HepG2 (cell line): ENCODE results near the gene PSMB1. TPM values are rescaled to one million over a fixed set of nuclear protein-coding genes. Genes with fewer than 3 reads are reported as not detected.

Experiments used
- ATAC-seq: fragments of 200-7000 bp; cut with Tn5 transposase; 3 replicates; pipeline ENCODE4 v1.9.1; 2020; ENCODE audit warnings: mild to moderate bottlenecking, moderate library complexity
- BruUV-seq: library from RNA; stranded (reverse); fragments of 400-500 nt; replicated peaks from 2 replicates; lab custom pipeline; 2021; lab: Mats Ljungman, UMichigan
- CTCF ChIA-PET: fragments of 300-600 bp; formaldehyde crosslinking; extraction: SDS; loops from one replicate; lab custom pipeline; 2021; ENCODE audit warnings: low total read pairs, inconsistent platforms, low intra/inter-chr PET ratio; lab: Yijun Ruan, JAX
- POLR2A ChIA-PET: fragments of 350-600 bp; sonication (Branson Sonifier 250); formaldehyde crosslinking; loops from one replicate; lab custom pipeline; 2020; ENCODE audit warnings: antibody characterized with exemption, inconsistent platforms; lab: Yijun Ruan, JAX
- DNase-seq: peaks from one replicate; pipeline ENCODE4 v3.0.0-alpha.2; 2015; ENCODE audit warnings: low spot score
- FAIRE-seq: peaks from 3 replicates; lab custom pipeline; 2011; peaks lifted over from hg19 to GRCh38; lab: Jason Lieb, UNC
- H2AFZ ChIP-seq: one replicate; pipeline ENCODE4 v1.6.1; 2011; ENCODE audit warnings: low read length, inconsistent platforms
- H3K27ac ChIP-seq: fragments of 300-600 bp; 3 replicates; pipeline ENCODE4 v1.8.0; 2011; ENCODE audit warnings: mixed run types, mild to moderate bottlenecking, mixed read lengths, low read length, inconsistent platforms; ENCODE audit not compliant: insufficient read depth; ENCODE audit errors: extremely low read length
- H3K27me3 ChIP-seq, 2 experiments: fragments of 200-600 bp in 1 of 2; 2 replicates in 1 of 2; 3 replicates in 1 of 2; pipeline versions ENCODE4 v1.6.0 to v1.8.0; 2011; ENCODE audit warnings: low read length in 2 of 2, mild to moderate bottlenecking in 2 of 2, moderate library complexity in 2 of 2, inconsistent platforms in 1 of 2; ENCODE audit not compliant: insufficient read depth in 2 of 2, control insufficient read depth in 1 of 2
- H3K36me3 ChIP-seq, 2 experiments: fragments of 200-600 bp in 1 of 2; replicated peaks in 1 of 2; 2 replicates in 1 of 2; 3 replicates in 1 of 2; pipeline versions ENCODE4 v1.5.1 to v1.8.0; 2011; ENCODE audit warnings: low read length in 2 of 2, inconsistent platforms in 1 of 2; ENCODE audit not compliant: insufficient read depth in 2 of 2, control insufficient read depth in 1 of 2
- H3K4me1 ChIP-seq: 2 replicates; pipeline ENCODE4 v1.5.1; 2012; ENCODE audit warnings: low read length, inconsistent platforms; ENCODE audit not compliant: insufficient read depth
- H3K4me2 ChIP-seq: 2 replicates; pipeline ENCODE4 v1.6.0; 2011; ENCODE audit warnings: low read depth, low read length, inconsistent platforms
- H3K4me3 ChIP-seq, 3 experiments: fragments of 200-600 bp in 1 of 3; sonication (generic), shearing (Covaris generic) in 1 of 3; replicated peaks in 1 of 3; 2 replicates each; pipeline ENCODE4 v1.5.1; 2011 to 2016; ENCODE audit warnings: low read length in 3 of 3, inconsistent platforms in 2 of 3, low read depth in 2 of 3, mild to moderate bottlenecking in 2 of 3, control low read depth in 1 of 3, mixed read lengths in 1 of 3; ENCODE audit not compliant: insufficient read depth in 1 of 3
- H3K79me2 ChIP-seq: one replicate; pipeline ENCODE4 v1.6.1; 2011; ENCODE audit warnings: low read length, inconsistent platforms; ENCODE audit not compliant: insufficient read depth
- H3K9ac ChIP-seq: 2 replicates; pipeline ENCODE4 v1.6.0; 2011; ENCODE audit warnings: mild to moderate bottlenecking, low read depth, low read length, inconsistent platforms; ENCODE audit not compliant: insufficient read depth
- H3K9me3 ChIP-seq: 2 replicates; pipeline ENCODE4 v1.5.1; 2012; ENCODE audit warnings: mild to moderate bottlenecking, low read length
- H4K20me1 ChIP-seq: 2 replicates; pipeline ENCODE4 v1.6.0; 2011; ENCODE audit warnings: inconsistent platforms, mild to moderate bottlenecking, low read length, moderate library complexity; ENCODE audit not compliant: insufficient read depth
- ARNT ChIP-seq: fragments of 450-650 bp; IDR thresholded peaks from 2 replicates; pipeline ENCODE4 v1.6.1; 2017
- DR1 ChIP-seq: sonication (generic); formaldehyde crosslinking; IDR thresholded peaks from 2 replicates; pipeline ENCODE4 v1.8.0; 2021; ENCODE audit warnings: mild to moderate bottlenecking, missing genetic modification reagents, inconsistent platforms
- FOXO1 ChIP-seq: sonication (generic); formaldehyde crosslinking; IDR thresholded peaks from 2 replicates; pipeline ENCODE4 v1.4.0; 2020; ENCODE audit warnings: missing genetic modification reagents
- GRHL1 ChIP-seq: sonication (generic); formaldehyde crosslinking; conservative IDR thresholded peaks from 2 replicates; pipeline ENCODE4 v1.8.0; 2022; ENCODE audit warnings: missing genetic modification reagents
- KLF9 ChIP-seq: IDR thresholded peaks from 2 replicates; pipeline ENCODE4 v1.6.1; 2016; ENCODE audit warnings: low read depth
- MZF1 ChIP-seq: sonication (generic); formaldehyde crosslinking; IDR thresholded peaks from 2 replicates; pipeline ENCODE4 v1.8.1; 2023; ENCODE audit warnings: mild to moderate bottlenecking, missing genetic modification reagents, borderline replicate concordance
- TFDP2 ChIP-seq: sonication (generic); formaldehyde crosslinking; IDR thresholded peaks from 2 replicates; pipeline ENCODE4 v1.4.0; 2020; ENCODE audit warnings: missing genetic modification reagents
- ZNF280B ChIP-seq: sonication (generic); formaldehyde crosslinking; IDR thresholded peaks from 2 replicates; pipeline ENCODE4 v1.5.0; 2020; ENCODE audit warnings: missing genetic modification reagents, mild to moderate bottlenecking, borderline replicate concordance
- ZNF558 ChIP-seq: sonication (generic); formaldehyde crosslinking; IDR thresholded peaks from 2 replicates; pipeline ENCODE4 v1.9.0; 2022; ENCODE audit warnings: mild to moderate bottlenecking, missing genetic modification reagents, borderline replicate concordance
- ZNF788 ChIP-seq: sonication (generic); formaldehyde crosslinking; IDR thresholded peaks from 2 replicates; pipeline ENCODE4 v1.5.0; 2020; ENCODE audit warnings: mild to moderate bottlenecking, missing genetic modification reagents, borderline replicate concordance
- WGBS: methylation state at CpG from one replicate; pipeline ENCODE4 v1.1.6; 2017; ENCODE audit warnings: low lambda C conversion rate; 5-methylcytosine and 5-hydroxymethylcytosine counted together
- in situ Hi-C: cut with HindIII; loops from 2 replicates; pipeline ENCODE4 v1.10.0; 2017; ENCODE audit warnings: low pct_unique_long_range_greater_than_20kb; ENCODE audit not compliant: extremely low pct_ligation_motif_present
- intact Hi-C: fragments of 100-400 bp; cut with micrococcal nuclease; formaldehyde crosslinking; loops from one replicate; pipeline ENCODE4 v1.10.0; 2022; ENCODE audit not compliant: unreplicated experiment
- polyA plus RNA-seq, 8 experiments: library from polyadenylated mRNA; depleted of rRNA in 3 of 8; stranded (reverse) in 7 of 8; unstranded in 1 of 8; fragments of >200 nt; fragmentation: Illumina TruSeq in 4 of 8; extraction: Trizol in 4 of 8; gene quantifications; 2 replicates each; pipeline versions ENCODE4 v1.2.1 to v1.2.3, GENCODE V29; 2011 to 2016; ENCODE audit warnings: low read depth in 4 of 8, missing spikeins in 1 of 8, mixed read lengths in 1 of 8; ENCODE audit not compliant: insufficient read depth in 1 of 8
- total RNA-seq, 5 experiments: library from RNA; depleted of rRNA; stranded (reverse); fragments of >200 nt; fragmentation: Illumina TruSeq; extraction: Trizol; gene quantifications; 2 replicates each; pipeline ENCODE4 v1.2.3, GENCODE V29; 2016; ENCODE audit warnings: low read depth in 1 of 5

Gene PSMB1
- total and polyA plus RNA-seq, 2 of the 13 experiments (the other 11 are each of a cell fraction or from before 2014, with no cell fraction given), result 528 to 592 TPM

- 40% methylated on average over 5 of the region's 5 CpGs for WGBS
Observed at GRCh38 chr6:170524172-170524502, 29.0 kb downstream of the PSMB1 start.

More at GRCh38 chr6:170524172-170524502, 29.0 kb downstream of the PSMB1 start:
- Histone ChIP-seq H3K4me2 (no peak overlapping the region), H3K9me3 (no peaks in the 10 kb centered on the region), H3K79me2 (no peaks in the 10 kb centered on the region), H3K36me3 (no peaks in the 10 kb centered on the region), H2AFZ (no peak overlapping the region), H3K27me3 (peaks cover 0 to 10% of the 10 kb centered on the region in 2 experiments; a peak in 2 of 5 replicates), H3K4me3 (no peak overlapping the region), H3K27ac (no peak overlapping the region), H3K9ac (no peak overlapping the region), H4K20me1 (no peaks in the 10 kb centered on the region), H3K4me1 (no peaks in the 10 kb centered on the region)
- DNase-seq (no peak), FAIRE-seq (no peak), ATAC-seq (no peak)
- intact Hi-C loops (no loop called here), in situ Hi-C loops (no loop called here)
- ChIA-PET POLR2A (no interaction called here), CTCF (no interaction called here)
- TF ChIP-seq ZNF788, result no peak
- no peak for TF ChIP-seq MZF1
- no peak for TF ChIP-seq ZNF558 (CRISPR knock-in tag)
- no peak for TF ChIP-seq DR1 (CRISPR knock-in tag)
- no peak for TF ChIP-seq TFDP2 (CRISPR knock-in tag)
- no peak for TF ChIP-seq ARNT
- TF ChIP-seq KLF9 (CRISPR knock-in tag), result no peak
- no peak for TF ChIP-seq FOXO1 (CRISPR knock-in tag)
- TF ChIP-seq ZNF280B, result no peak
- no peak for TF ChIP-seq GRHL1 (CRISPR knock-in tag)
- BruUV-seq, result no TSS peak
